Esophagus (tissue), 2 donors: ENCODE results near the gene CDKN2D. TPM values are rescaled to one million over a fixed set of nuclear protein-coding genes. Genes with fewer than 3 reads are reported as not detected.
"Not testable (repeated sequence)": the region's sequence is repeated elsewhere in the genome, so short reads cannot be mapped to it uniquely, and the experiment has no call there.

Experiments used
- H3K27ac ChIP-seq, 2 donors: one replicate each; pipeline ENCODE4 v1.5.1; 2013; ENCODE audit warnings: low read depth in 2 of 2, mild to moderate bottlenecking in 2 of 2, inconsistent platforms in 1 of 2, low read length in 1 of 2, moderate library complexity in 1 of 2
- H3K27me3 ChIP-seq, 2 donors: one replicate each; pipeline ENCODE4 v1.6.1; 2013; ENCODE audit warnings: low read length in 2 of 2, control low read depth in 1 of 2, mild to moderate bottlenecking in 1 of 2; ENCODE audit not compliant: insufficient read depth in 2 of 2, control insufficient read depth in 1 of 2
- H3K36me3 ChIP-seq, 2 donors: one replicate each; pipeline ENCODE4 v1.6.1; 2013; ENCODE audit warnings: low read length in 1 of 2; ENCODE audit not compliant: control insufficient read depth in 2 of 2, insufficient read depth in 2 of 2
- H3K4me1 ChIP-seq, 2 donors: one replicate each; pipeline ENCODE4 v1.6.1; 2013; ENCODE audit warnings: low read length in 1 of 2; ENCODE audit not compliant: control insufficient read depth in 2 of 2, insufficient read depth in 2 of 2
- H3K4me3 ChIP-seq, 2 donors: one replicate each; pipeline ENCODE4 v1.5.1; 2013; ENCODE audit warnings: low read length in 2 of 2, mild to moderate bottlenecking in 2 of 2, low read depth in 1 of 2, moderate library complexity in 1 of 2
- H3K9me3 ChIP-seq, 2 donors: one replicate each; pipeline ENCODE4 v1.6.1; 2013; ENCODE audit warnings: mild to moderate bottlenecking in 2 of 2, low read depth in 1 of 2, low read length in 1 of 2, moderate library complexity in 1 of 2; ENCODE audit not compliant: control insufficient read depth in 2 of 2, insufficient read depth in 1 of 2
- WGBS, 2 donors: extraction: QIAGEN DNeasy Blood & Tissue Kit; methylation state at CpG; one replicate each; pipeline ENCODE4 v1.1.7; 2013; 5-methylcytosine and 5-hydroxymethylcytosine counted together
- polyA plus RNA-seq, 2 donors: library from polyadenylated mRNA; stranded (reverse); fragments of 200-250 nt; gene quantifications; one replicate each; pipeline ENCODE4 v1.2.3, GENCODE V29; 2013
- donor health status: healthy with polysubstance abuse.
- donor health status: Bipolar disorder and iron deficiency.

The CDKN2D gene
- polyA plus RNA-seq, 2 donors, result 4.6 to 11.7 TPM

DNA sequence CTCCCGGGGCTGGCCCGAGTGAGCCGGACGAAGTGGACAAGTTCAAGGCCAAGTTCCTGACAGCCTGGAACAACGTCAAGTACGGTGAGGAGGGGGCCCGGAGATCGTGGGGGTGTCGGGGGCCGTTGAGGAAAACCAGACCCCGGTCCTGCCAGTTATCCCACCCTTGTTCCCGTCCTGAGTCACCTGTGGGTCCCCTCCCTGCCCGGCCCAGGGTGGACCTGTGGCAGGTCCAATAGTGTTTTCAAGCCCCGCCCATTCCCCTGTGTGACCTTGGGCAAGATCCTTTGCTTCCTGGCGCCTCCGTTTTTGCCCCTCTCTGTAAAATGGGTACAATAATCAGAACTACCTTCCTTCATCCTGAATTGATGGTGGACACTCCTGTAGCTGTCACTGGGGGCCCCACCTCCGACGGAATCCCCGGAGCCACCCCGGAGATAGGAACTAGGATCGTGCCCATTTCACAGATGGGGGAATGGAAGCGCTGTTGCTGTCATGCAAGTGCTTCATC lies 24.5 kb downstream of the CDKN2D start:
- Histone ChIP-seq H3K9me3 (peaks cover 0 to 2% of the 10 kb centered on the region in 2 donors), H3K27ac (peak overlapping the region; percentile 76 to 86), H3K27me3 (no peaks in the 10 kb centered on the region), H3K4me3 (peak overlapping the region; percentile 86 to 89), H3K4me1 (peaks cover 0 to 5% of the 10 kb centered on the region in 2 donors), H3K36me3 (peaks cover 5 to 21% of the 10 kb centered on the region in 2 donors)
- 15% methylated on average over 22 of the region's 22 CpGs for WGBS, 2 donors

GRCh38 chr19:10543420-10544241 lies 25.1 kb downstream of the CDKN2D start, which contains the start of gene ATG4D:
Gene ATG4D, plus strand, starts transcription at chr19:10543904. Its CDS starts 187 bp downstream, at chr19:10544091.
- Histone ChIP-seq H3K4me3 (peak within 1 kb of the TSS; percentile 86 to 89), H3K4me1 (peaks cover 0 to 5% of the 10 kb centered on the region in 2 donors), H3K36me3 (peaks cover 4 to 15% of the 10 kb centered on the region in 2 donors), H3K27me3 (no peaks in the 10 kb centered on the region), H3K27ac (peak within 1 kb of the TSS; percentile 76 to 86), H3K9me3 (peaks cover 0 to under 1% of the 10 kb centered on the region in 2 donors)
- WGBS, 2 donors, result 1% methylated on average over 72 to 79 of the region's 79 CpGs

DNA sequence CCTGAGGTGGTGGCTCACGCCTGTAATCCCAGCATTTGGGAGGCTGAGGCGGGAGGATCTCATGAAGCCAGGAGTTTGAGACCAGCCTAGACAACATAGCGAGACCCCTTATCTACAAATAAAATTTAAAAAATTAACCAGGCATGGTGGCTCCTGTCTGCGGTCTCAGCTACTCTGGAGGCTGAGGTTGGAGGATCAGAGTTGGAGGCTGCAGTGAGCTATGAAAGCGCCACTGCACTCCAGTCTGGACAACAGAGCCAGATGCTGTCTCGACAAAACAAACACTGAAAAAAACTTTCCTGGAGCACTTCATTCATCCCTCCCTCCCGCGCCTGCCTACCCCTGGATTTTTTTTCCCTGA lies 25.7 kb downstream of the CDKN2D start:
- H3K36me3 ChIP-seq, result peaks cover 0 to 11% of the 10 kb centered on the region in 2 donors
- 50 to 52% methylated on average over 8 of the region's 8 CpGs for WGBS, 2 donors
- H3K27ac ChIP-seq, result peak overlapping the region in 1 of 2 donors; percentile 76
- peak overlapping the region; percentile 86 to 89 for H3K4me3 ChIP-seq
- no peaks in the 10 kb centered on the region for H3K9me3 ChIP-seq
- no peaks in the 10 kb centered on the region for H3K27me3 ChIP-seq
- H3K4me1 ChIP-seq, result peaks cover 0 to 5% of the 10 kb centered on the region in 2 donors

GRCh38 chr19:10539016-10539415 lies 29.8 kb downstream of the CDKN2D start:
- not testable (repeated sequence) for H3K36me3 ChIP-seq, H3K27me3 ChIP-seq, H3K9me3 ChIP-seq, H3K4me1 ChIP-seq, H3K27ac ChIP-seq, H3K4me3 ChIP-seq
- 78% methylated on average over 7 to 9 of the region's 9 CpGs for WGBS, 2 donors

DNA sequence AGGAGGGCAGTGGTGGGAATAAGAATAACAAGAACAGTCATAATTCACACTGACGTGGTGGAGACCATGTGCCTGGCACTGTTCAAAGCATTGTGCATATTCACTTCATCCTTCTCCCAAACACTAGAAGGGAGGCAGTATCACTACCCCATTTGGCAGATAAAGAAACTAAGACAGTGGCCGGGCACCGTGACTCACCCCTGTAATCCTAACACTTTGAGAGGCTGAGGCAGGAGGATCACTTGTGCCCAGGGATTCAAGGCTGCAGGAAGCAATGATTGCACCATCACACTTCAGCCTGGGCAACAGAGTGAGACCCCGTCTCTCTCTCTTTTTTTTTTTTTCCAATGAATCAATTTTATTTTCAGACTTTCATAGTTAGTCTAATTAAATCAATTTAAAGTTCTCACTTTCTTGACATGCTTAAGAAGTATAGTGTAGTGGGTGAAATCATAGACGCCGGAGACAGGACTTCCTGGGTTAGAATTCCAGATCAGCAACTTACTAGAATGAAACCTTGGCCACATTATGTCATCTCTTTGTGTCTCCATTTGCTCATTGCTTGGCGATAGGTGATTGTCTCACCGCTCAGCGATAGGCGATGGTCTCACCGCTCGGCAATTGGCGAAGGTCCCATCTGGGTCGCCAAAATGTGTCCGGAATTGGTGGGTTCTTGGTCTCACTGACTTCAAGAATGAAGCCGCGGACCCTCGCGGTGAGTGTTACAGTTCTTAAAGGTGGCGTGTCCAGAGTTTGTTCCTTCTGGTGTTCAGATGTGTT lies 30.4 kb downstream of the CDKN2D start:
- H3K4me1 ChIP-seq, result peaks cover 0 to 5% of the 10 kb centered on the region in 2 donors
- H3K4me3 ChIP-seq, result no peak overlapping the region
- WGBS, 2 donors, result 72 to 73% methylated on average over 20 of the region's 20 CpGs
- no peaks in the 10 kb centered on the region for H3K9me3 ChIP-seq
- no peak overlapping the region for H3K27ac ChIP-seq
- no peaks in the 10 kb centered on the region for H3K36me3 ChIP-seq
- no peaks in the 10 kb centered on the region for H3K27me3 ChIP-seq

DNA sequence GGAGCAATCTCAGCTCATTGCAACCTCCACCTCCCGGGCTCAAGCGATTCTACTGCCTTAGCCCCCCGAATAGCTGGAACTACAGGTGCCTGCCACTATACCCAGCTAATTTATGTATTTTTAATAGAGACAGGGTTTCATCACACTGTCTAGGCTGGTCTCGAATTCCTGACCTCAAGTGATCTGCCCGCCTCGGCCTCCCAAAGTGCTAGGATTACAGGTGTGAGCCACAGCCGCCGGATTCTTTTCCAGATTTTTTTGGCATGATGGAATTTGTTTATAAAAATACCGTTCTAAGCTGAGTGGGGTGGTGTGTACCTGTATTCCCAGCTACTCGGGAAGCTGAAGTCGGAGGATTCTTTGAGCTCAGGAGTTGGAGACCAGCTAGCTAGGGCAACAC lies 31.1 kb downstream of the CDKN2D start:
- H3K27ac ChIP-seq, result no peak overlapping the region
- H3K9me3 ChIP-seq, result no peaks in the 10 kb centered on the region
- no peaks in the 10 kb centered on the region for H3K36me3 ChIP-seq
- no peaks in the 10 kb centered on the region for H3K27me3 ChIP-seq
- peaks cover 0 to 5% of the 10 kb centered on the region in 2 donors for H3K4me1 ChIP-seq
- no peak overlapping the region for H3K4me3 ChIP-seq
- WGBS, 2 donors, result 73 to 74% methylated on average over 11 of the region's 11 CpGs

DNA sequence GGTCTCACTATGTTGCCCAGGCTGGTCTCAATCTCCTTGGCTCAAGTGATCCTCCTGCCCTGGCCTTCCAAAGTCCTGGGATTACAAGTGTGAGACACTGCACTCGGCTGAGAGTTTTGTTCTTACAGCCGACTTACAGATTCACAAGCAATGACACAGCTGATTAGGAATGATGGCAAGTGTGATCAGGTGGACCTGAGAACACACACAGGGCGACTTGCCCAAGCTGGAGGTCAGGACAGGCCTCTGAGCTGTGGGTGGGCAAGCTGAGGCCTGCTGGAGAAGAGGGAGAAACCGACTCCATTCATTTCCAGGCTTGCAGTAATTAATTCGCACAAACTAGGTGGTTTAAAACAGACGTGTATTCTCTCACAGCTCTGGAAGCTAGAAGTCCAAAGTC lies 33.2 kb downstream of the CDKN2D start:
- no peaks in the 10 kb centered on the region for H3K27me3 ChIP-seq
- peak overlapping the region; percentile 52 to 62 for H3K27ac ChIP-seq
- H3K4me1 ChIP-seq, result peaks cover 0 to 5% of the 10 kb centered on the region in 2 donors
- H3K36me3 ChIP-seq, result no peaks in the 10 kb centered on the region
- no peaks in the 10 kb centered on the region for H3K9me3 ChIP-seq
- WGBS, 2 donors, result 45 to 55% methylated on average over 6 of the region's 6 CpGs
- no peak overlapping the region for H3K4me3 ChIP-seq

GRCh38 chr19:10533646-10534386 lies 35.0 kb downstream of the CDKN2D start:
- no peaks in the 10 kb centered on the region for H3K9me3 ChIP-seq
- WGBS, 2 donors, result 54 to 55% methylated on average over 10 of the region's 10 CpGs
- H3K27me3 ChIP-seq, result no peaks in the 10 kb centered on the region
- H3K36me3 ChIP-seq, result no peaks in the 10 kb centered on the region
- H3K4me3 ChIP-seq, result no peak overlapping the region
- peaks cover 0 to 5% of the 10 kb centered on the region in 2 donors for H3K4me1 ChIP-seq
- peak overlapping the region; percentile 62 to 70 for H3K27ac ChIP-seq

DNA sequence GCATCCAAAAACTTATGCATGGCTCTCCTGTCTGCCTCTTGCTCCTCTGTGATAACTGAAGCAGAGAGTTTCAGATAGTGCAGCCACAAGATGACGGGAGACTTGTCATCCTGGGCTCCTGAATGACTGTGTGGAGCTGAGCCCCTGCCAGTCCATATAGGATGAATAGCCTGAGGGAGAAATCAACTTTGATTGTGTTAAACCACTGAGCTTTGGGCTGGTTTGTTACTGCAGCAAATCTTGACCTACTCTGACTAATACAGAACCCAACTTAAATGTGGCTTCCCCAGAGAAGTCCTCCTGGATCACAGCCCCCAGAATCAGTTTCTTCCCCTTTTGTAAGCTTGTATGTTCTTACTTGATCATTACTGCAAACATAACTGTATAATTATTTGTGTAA lies 36.3 kb downstream of the CDKN2D start:
- Histone ChIP-seq H3K36me3 (no peaks in the 10 kb centered on the region), H3K4me1 (peaks cover 0 to 5% of the 10 kb centered on the region in 2 donors), H3K9me3 (no peaks in the 10 kb centered on the region), H3K4me3 (no peak overlapping the region), H3K27ac (no peak overlapping the region), H3K27me3 (no peaks in the 10 kb centered on the region)
- WGBS, 2 donors, result 88 to 92% methylated on average over 1 of the region's 1 CpG
